ENCODE data around the gene ASPHD1.
A peak's percentile ranks its signal among the peaks of the same experiment; 100 is the strongest.
"Not testable (repeated sequence)": the region's sequence is repeated elsewhere in the genome, so short reads cannot be mapped to it uniquely, and the experiment has no call there.

ASPHD1 gene, protein sequence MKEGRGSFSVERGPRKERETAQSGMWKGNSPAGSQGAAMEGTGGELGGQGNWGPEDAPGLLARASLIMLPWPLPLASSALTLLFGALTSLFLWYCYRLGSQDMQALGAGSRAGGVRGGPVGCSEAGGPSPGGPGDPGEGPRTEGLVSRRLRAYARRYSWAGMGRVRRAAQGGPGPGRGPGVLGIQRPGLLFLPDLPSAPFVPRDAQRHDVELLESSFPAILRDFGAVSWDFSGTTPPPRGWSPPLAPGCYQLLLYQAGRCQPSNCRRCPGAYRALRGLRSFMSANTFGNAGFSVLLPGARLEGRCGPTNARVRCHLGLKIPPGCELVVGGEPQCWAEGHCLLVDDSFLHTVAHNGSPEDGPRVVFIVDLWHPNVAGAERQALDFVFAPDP

DNA sequence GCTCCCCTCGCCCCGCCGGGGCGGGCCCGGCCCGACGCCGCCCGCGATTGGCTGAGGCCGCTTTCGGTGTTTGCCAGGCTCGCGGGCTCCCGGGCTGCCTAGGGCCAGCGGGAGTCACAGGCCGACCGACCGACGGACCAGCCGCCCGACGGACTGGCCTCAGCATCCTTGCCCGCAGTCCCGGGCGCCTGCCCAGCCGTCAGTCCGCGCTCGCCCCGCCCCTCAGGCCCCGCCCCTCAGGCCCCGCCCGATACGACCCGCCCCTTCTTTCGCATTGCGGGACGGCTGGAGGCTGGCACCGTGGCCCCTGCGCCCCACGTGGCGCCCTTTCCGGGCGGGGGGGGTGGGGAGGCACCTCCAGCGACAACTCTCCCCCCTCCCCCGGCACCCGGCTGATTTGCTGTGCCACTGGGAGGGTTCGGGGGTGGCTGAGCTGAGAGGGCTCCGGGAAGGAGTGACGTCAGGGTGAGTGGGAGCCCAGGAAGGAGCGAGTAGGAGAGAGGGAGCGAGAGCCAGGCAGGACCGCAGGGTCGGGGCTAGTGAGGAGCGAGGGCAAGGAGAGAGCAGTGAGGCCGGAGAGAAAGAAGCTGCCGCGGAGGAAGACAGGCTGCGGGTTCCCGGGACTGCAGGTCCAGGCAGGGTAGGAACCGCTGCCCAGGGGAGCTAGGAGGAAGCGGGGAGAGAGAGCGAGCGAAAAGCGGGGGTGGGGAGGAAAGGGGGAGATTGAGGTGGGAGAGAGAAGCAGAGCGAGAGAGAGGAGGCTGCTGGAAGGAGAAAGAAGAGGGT is at the start of gene ASPHD1:
ASPHD1 (plus strand) TSS at position 387 of the 786 bp plus-strand sequence. CDS start 484 bp downstream, outside the sequence.
- DNase-seq (ENCODE audit: low spot score), result peak; percentile 82

DNA sequence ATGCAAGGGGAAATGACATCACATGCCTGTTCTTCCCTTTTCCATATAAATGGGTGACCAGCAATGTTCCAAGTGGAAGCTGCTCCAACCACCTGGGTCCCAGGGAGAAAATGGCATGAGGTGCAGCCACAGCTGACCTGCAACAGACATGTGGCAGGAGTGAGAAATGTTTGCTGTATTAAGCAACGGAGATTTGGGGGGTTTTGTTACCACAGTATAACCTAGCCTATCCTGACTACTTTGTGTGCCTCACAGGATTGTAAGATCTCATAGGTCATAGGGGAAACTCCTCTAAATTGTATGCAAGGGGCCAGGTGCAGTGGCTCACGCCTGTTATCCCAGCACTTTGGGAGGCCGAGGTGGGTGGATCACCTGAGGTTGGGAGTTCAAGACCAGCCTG is 49.3 kb upstream of the ASPHD1 start:
- DNase-seq (ENCODE audit: low spot score), result no peak

DNA sequence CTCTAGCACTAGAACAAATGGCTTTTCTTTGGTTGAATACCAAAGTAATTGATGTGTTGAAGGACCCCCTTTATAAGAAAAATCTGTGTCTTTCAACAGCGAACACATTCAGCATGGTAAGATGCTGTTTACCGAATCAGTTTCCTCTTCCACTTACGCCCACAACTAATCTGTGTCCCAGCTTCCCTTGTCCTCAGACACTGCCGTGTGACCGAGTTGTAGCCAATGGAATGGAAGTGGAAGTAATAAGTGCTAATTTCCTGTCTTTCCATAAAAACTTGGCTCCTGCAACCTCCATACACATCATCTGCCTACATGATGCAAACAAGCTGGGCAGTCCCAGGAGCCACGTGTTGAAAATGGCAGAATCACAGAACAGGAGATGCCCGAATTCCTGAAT is 47.6 kb upstream of the ASPHD1 start:
- no peak for DNase-seq (ENCODE audit: low spot score)

DNA sequence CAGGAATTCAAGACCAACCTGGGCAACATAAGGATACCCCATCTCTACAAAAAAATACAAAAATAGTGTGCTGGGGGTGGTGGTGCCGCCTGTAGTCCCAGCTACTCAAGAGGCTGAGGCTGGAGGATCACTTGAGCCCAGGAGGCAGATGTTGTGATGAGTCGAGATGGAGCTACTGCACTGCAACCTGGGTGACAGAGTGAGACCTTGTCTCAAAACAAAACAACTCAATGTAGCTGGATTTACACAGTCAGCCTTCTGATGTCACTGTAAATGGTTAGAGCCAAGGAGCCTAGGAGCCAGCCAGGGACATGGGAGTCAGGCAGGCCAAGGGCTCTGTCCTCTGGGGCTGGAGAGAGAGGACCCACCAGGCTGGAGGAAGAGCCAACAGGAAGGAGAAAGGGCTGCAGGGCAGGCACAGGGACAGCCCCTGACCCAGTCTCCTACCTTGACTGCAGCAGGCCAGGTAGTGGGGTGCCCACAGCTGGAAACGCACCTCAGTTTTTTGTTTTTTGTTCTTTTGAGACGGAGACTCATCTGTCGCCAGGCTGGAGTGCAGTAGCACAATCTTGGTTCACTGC is 45.7 kb upstream of the ASPHD1 start:
- no peak for DNase-seq (ENCODE audit: low spot score)

DNA sequence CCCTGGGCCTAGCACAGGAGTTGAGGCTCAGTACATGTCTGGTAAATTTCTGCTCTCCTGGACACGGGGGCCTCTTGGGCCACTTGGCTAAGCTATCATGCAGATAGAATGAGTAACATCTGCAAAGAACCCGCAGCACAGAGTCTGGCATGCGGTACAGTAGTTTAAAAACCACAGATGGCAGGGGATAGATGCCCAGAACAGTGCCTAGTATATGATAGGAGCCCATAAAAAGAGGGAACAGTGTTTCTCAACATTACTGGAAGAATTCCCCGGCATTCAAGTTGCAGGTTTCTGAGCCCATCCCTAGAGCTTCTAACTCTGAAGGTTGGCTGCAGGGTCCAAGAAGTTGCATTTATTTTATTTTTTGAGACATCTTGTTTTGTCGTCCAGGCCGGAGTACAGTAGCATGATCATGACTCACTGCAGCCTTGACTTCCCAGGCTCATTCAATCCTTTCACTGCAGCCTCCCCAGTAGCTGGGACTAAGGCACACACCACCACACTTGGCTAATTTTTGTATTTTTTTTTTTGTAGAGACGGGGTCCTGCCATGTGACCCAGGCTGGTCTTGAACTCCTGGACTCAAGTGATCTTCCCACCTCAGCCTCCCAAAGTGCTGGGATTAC is 43.0 kb upstream of the ASPHD1 start:
- no peak for DNase-seq (ENCODE audit: low spot score)

DNA sequence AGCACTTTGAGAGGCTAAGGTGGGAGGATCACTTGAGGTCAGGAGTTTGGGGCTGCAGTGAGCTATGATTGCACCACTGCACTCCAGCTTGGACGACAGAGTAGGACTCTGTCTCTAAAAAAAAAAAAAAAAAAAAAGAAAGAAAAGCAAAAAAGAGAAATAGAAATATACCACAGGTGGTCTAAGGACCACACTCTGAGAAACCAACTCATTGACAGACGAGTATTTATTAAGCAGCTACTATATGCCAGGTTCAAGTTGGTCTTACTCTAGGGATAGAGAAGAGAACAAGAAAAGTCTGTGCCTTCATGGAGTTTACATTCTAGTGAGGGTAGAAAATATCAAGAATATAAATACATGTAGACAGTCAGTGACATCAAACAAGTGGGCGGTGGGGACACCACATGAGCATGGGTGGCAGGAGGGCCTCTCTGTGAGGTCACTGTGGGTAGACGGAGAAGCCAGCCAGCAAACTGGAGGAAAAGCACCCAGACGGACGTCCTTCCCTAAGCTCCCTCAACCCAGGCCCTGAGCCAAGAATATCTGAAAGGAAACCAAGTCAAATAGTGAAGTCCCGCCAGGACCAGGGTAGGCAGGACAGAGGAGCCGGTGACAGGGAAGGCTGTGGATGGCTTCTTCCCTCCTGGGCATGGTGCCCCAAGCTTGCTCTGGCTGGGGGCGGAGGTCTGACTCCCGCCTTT is 42.0 kb upstream of the ASPHD1 start:
- DNase-seq (ENCODE audit: low spot score), result no peak

DNA sequence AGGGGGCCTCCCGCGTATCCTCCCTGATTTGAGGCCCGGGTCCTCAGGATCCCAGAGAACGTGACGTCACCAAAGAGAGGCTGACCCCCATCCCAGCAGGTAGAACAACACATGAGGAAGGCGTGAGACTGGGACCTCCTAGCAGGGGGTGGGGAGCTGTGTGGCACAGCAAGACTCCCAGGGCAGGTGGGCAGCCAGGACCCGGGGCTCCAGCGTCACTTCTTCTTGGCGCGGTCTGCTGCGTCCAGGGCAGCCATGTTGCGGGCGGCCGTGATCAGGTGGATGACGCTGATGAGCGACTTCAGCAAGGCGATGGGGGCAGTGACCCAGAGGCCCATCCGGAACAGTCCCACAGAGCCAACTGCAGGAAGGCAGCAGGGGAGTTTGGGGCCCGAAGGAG is 41.3 kb upstream of the ASPHD1 start:
- DNase-seq (ENCODE audit: low spot score), result no peak

DNA sequence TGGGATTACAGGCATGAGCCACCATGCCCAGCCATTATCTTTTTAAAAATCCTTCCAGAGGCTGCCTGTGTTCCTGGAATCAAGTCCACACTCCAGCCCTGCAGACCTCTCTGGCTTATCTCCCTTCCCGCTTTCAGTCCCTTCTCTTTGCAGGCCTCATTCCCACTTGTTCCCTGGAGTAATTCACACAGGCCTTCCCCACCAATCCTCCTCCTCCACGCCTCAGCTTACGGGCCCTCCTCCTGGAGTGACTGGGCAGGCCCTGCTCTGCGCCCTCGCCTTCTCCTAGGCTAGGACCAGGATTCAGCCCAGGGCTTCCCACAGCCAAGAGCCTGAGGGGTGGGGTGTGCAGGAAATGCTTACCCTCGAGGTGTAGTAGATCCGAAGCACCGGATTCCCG is 40.1 kb upstream of the ASPHD1 start:
- no peak for DNase-seq (ENCODE audit: low spot score)

DNA sequence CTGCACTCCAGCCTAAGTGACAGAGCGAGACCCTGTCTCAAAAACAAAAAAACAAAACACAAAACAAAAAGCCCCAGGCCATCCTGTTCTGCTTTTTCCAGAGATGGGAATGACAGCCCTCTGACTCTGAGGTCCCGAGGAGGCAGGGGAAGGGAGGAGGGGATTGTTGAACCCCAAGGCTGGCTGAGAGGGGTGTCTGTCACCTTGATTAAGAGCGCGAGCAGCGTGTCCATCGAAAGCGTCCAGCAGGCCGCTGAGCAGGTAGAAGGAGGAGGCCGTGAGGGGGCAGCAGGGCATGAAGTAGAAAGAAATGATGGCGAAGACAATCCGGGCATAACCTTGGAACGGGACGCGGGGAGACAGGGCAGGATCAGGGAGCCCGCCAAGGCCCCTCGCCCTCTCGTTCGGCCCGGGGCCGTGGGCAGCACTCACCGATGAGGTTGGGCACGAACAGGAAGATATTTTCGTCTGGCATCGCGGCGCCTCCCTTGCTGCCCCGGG is 37.9 kb upstream of the ASPHD1 start:
- DNase-seq (ENCODE audit: low spot score), result no peak

DNA sequence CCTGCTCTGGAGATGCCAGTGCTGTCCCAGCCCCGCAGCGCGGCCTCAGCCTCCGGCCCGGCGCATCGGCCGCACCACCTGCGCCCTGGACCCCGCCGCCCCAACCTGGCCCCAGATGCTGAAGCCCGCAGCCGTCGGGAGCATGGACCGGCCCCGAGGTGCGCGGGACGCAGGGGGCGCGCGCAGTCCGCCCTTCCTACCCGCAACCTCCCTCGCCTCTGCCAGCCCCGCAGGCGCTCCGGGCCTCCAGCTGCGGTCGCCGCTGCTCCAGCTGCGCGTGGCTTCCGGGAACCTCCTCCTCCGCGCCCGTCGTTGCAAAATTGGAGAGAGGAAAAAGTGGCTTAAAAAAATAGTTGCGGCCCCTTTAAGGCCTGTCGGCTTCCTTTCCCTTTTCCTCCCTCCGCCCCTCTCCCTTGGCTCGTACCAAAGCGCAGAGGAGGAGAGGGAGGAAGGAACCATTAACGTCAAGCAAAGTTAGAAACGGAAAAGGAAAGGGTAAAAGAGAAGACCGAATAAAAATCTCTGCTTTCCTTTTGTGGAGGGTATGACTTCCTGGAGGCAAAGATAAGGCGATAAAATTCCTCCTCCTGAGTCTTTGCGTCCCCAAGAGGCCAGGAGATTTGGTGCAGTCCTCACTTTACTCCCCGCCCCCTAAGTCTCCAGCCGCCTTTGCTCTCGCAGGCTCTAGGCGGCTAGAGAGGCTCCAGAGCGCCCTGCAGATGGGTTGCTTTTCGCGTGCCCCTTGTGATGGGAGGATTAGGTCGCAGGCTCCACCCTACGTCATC is 37.2 kb upstream of the ASPHD1 start, which contains the start of gene CDIPT:
CDIPT (minus strand) TSS at position 343 of the 785 bp plus-strand sequence. CDS start 369 bp downstream, outside the sequence.
- peak; percentile 86 for DNase-seq (ENCODE audit: low spot score)

DNA sequence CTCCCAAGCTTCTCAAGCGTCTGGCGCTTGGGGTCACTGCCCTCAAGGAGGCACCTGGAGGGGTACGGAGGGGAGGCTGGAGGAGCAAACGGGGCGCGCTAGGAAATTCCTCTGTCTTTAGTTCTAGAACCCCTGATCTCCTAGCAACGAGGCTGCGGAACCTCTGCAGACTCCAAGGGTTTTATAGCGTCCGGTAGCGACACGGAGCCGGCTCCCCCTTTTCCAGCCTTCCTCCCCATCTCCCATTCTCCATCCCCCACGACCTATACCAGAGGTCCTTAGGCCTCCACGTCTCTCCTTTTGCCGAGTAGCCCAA is 36.7 kb upstream of the ASPHD1 start:
- DNase-seq (ENCODE audit: low spot score), result no peak

DNA sequence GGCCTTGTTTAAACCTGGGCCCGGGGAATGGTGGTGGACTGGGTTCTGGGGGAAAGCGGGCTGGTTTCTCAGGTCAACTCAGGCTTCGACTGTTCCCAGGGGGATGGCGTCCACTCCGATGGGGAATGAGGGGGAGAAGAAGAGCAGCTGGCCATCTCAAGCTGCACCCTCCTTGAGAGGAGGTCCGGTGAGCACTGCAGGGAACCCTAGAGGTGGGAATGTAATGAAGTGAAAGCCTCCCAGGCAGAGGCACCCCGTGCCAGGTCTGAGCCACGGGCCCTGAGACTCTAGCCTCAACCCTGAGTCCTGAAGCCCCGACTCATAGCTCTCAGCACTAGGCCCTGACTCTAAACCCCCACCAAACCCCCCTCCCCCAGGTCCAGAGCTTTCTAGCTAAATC is 36.1 kb upstream of the ASPHD1 start:
- DNase-seq (ENCODE audit: low spot score), result no peak

DNA sequence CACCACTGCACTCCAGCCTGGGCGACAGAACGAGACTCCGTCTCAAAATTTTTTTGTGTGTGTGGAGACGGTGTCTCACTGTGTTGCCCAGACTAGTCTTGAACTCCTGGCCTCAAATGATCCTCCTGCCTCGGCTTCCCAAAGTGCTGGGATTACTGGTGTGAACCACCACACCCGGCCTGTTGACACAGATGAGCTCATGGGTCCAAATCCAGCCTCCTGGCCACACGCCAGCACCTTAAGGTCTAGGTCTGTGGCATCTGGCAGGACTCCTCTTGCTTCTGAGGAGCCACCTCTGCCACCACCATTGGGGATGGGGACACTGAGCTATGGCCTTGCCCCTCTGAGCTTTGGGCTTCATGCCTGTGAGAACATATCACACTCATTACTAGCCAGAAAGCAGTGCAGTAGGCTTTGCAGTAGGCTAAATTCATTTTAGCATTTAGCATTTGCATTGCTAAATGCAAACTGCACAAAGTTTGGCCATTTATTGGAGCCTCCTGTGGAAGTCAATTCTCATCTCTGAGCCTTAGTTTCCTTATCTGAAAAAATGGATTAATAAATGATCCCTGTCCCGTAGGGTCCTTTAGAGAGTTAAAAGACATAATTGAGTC is 31.8 kb upstream of the ASPHD1 start:
- no peak for DNase-seq (ENCODE audit: low spot score)

DNA sequence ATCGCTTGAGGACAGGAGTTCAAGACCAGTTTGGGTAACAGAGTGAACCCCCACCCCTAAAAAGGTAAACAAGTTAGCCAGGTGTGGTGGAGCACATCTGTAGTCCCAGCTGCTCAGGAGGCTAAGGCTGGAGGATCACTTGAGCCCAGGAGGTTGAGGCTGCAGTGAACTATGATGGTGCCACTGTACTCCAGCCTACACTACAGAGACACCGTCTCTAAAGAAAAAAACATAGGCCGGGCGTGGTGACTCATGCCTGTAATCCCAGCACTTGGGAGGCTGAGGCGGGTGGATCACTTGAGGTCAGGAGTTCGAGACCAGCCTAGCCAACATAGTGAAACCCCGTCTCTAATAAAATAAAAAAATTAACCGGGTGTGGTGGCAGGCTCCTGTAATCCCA is 31.2 kb upstream of the ASPHD1 start:
- DNase-seq (ENCODE audit: low spot score), result not testable (repeated sequence)

DNA sequence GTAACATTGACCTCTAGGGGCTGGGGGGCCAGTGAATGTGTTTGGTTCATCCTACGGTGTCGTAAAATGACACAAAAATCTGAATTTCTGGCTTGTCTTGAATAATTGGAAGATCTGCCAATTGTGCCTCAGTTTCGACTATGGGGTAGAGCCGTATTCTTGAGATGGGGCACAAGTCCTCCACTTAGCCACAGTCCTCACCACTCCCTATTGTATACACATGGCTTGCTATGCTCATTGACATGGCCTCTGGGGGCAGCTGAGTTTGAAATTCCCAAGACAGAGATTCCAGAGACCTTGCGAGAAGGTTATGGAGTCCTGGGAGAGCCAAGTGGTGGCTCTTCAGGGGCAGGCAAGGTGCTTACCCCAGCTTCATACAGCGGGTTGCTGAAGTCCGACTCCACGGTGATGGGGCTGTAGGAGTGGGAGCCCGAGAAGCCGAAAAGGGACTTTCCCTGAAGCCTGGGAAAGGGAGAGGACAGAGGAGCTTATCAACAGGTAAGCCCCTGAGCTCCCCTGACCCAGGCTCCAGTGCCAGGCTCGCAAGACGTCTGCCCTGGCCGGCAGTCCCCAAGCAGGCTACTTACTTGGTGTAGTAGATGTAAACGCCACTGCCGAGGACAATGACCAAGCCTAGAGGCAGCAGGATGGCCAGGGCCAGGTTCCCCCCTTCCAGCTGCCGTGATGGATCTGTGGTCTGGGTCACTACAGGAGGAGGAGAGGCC is 28.3 kb upstream of the ASPHD1 start:
- DNase-seq (ENCODE audit: low spot score), result no peak

DNA sequence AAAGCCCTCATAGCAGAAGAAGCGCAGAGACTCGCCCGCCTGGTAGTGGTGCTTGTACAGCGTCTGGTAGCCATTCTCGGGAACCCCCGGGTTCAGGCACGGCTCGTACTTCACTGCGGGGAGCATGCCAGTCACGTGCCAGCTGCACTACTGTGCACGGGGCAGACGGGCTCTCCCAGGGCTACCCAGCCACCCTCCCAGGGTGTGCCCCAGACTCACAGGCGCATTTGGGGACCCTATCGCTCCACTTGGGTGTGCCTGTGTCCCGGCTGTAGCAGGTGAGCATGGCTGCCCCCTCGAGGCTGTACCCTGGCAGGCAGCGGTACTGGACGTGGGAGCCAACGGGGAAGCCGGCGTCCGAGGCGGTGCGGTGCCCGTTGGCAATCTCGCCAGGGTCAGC is 27.0 kb upstream of the ASPHD1 start:
- DNase-seq (ENCODE audit: low spot score), result no peak

DNA sequence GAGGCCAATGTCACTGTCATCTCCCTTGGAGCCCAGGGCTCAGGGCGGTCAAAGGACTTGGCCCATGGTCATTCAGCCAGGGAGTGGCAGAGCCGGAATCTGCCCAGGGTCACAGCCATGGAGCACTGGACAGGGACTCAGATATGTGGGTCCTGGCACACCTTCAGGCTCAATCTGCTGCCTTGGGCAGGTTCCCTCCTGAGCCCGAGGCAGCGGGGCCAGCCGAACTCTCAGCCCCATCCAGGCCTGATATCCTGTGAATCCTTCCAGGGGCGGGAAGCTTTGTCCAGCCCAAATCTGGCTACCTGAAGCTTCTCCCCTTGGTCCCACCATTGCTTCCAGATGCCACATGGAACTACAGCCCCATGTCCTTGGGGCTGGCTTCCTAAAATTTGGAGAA is 25.1 kb upstream of the ASPHD1 start:
- DNase-seq (ENCODE audit: low spot score), result no peak

DNA sequence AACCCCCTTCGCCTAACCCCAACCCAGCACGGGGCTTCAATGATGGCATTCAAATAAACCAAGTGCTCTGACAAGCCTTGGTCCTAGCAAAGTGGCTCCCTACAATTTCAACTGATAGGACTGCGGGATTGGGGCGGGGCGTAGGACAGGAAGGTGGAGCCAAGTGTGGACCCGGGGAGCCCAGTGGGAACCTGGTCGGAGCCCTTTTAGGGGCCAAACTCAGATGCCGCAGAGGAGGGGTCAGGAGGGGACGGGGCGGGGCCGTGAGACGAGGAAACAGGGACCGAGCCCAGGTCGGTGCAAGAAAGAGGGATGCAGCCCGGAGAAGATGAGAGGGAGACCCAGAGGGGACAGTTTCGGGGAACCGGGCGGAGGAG is 24.1 kb upstream of the ASPHD1 start:
- DNase-seq (ENCODE audit: low spot score), result no peak

DNA sequence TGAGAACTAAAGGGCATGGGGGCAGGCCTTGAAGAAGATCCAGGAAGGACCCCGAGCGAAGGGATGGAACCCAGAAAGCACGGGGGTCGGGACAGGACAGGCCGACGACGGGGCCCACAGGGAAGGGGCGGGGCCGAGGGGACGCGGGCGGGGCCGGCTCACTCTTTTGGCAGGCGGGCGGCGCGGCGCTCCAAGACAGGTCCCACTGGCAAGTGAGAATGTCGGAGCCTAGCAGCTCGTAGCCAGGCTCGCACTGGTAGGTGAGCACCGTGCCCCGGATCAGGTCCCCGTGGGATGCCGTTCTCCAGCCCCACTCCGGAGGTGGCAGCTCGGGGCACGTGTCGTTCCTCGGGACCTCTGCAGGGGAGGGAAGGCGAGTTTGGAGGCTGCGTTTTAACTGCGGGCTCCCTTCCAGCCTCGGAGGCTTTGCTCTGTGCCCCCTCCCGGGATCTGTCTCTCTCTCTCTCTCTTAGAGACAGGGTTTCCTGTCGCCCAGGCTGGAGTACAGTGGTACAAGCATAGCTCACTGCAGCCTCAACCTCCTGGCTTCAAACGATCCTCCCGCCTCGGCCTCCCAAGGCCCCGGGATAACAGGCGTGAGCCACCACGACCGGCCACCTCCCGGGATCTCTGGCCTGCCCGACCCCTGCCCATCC is 23.6 kb upstream of the ASPHD1 start:
- no peak for DNase-seq (ENCODE audit: low spot score)
